Measurements from ENCODE around the gene RTN4R.
"Not testable (repeated sequence)": the region's sequence is repeated elsewhere in the genome, so short reads cannot be mapped to it uniquely, and the experiment has no call there.

GRCh38 chr22:20281473-20281872 is 13.4 kb upstream of the RTN4R start:
- TF ChIP-seq, protein P1, sequence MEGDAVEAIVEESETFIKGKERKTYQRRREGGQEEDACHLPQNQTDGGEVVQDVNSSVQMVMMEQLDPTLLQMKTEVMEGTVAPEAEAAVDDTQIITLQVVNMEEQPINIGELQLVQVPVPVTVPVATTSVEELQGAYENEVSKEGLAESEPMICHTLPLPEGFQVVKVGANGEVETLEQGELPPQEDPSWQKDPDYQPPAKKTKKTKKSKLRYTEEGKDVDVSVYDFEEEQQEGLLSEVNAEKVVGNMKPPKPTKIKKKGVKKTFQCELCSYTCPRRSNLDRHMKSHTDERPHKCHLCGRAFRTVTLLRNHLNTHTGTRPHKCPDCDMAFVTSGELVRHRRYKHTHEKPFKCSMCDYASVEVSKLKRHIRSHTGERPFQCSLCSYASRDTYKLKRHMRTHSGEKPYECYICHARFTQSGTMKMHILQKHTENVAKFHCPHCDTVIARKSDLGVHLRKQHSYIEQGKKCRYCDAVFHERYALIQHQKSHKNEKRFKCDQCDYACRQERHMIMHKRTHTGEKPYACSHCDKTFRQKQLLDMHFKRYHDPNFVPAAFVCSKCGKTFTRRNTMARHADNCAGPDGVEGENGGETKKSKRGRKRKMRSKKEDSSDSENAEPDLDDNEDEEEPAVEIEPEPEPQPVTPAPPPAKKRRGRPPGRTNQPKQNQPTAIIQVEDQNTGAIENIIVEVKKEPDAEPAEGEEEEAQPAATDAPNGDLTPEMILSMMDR (IDR thresholded peaks at IDR 0.05; ENCODE audit: borderline replicate concordance, extremely low read depth, low read length, poor library complexity, severe bottlenecking): not testable (repeated sequence)
- TF ChIP-seq EZH2 (IDR thresholded peaks at IDR 0.05; ENCODE audit: borderline replicate concordance, low read depth, low read length, severe bottlenecking): not testable (repeated sequence)

Data from DND-41 (cell line).